GM18909 (cell line): ENCODE data around the gene MCF2L.

Experiments used
- ATAC-seq: cut with Tn5 transposase; IDR thresholded peaks from one replicate; pipeline ENCODE4 v1.9.1; 2021; ENCODE audit warnings: mild to moderate bottlenecking; ENCODE audit not compliant: unreplicated experiment, poor library complexity

MCF2L gene

GRCh38 chr13:112961457-112962369, 7.3 kb upstream of the MCF2L start:
- no peak for ATAC-seq

GRCh38 chr13:112962396-112962795, 6.6 kb upstream of the MCF2L start:
- no peak for ATAC-seq

- ATAC-seq, result no peak
Measured at GRCh38 chr13:112962911-112963625, 5.9 kb upstream of the MCF2L start.

- ATAC-seq, result no peak
Measured at GRCh38 chr13:112963641-112964040, 5.4 kb upstream of the MCF2L start.

- ATAC-seq, result no peak
Measured at GRCh38 chr13:112964971-112965492, 4.0 kb upstream of the MCF2L start.

- ATAC-seq, result no peak
Measured at GRCh38 chr13:112965573-112966115, 3.4 kb upstream of the MCF2L start.

GRCh38 chr13:112966776-112967175, 2.2 kb upstream of the MCF2L start:
- ATAC-seq, result no peak

GRCh38 chr13:112967686-112968379, 1.2 kb upstream of the MCF2L start:
- no peak for ATAC-seq

GRCh38 chr13:112968380-112968909, 569 bp upstream of the MCF2L start:
- ATAC-seq, result no peak

GRCh38 chr13:112969692-112970338, 801 bp downstream of the MCF2L start:
- ATAC-seq, result no peak

- ATAC-seq, result no peak
Measured at GRCh38 chr13:112970552-112971287, 1.7 kb downstream of the MCF2L start.

GRCh38 chr13:112971288-112971643, 2.3 kb downstream of the MCF2L start:
- no peak for ATAC-seq

GRCh38 chr13:112972258-112972657, 3.2 kb downstream of the MCF2L start:
- no peak for ATAC-seq

- ATAC-seq, result no peak
Measured at GRCh38 chr13:112972867-112973576, 4.0 kb downstream of the MCF2L start.

- no peak for ATAC-seq
Measured at GRCh38 chr13:112973577-112973951, 4.5 kb downstream of the MCF2L start.

- no peak for ATAC-seq
Measured at GRCh38 chr13:112974125-112974524, 5.1 kb downstream of the MCF2L start.

GRCh38 chr13:112974671-112975070, 5.7 kb downstream of the MCF2L start:
- no peak for ATAC-seq

- ATAC-seq, result no peak
Measured at GRCh38 chr13:112975401-112975939, 6.5 kb downstream of the MCF2L start.
